Right ventricle myocardium inferior (tissue), 1 donor: Measurements from ENCODE around the gene ARHGEF18. TPM values are rescaled to one million over a fixed set of nuclear protein-coding genes. Genes with fewer than 3 reads are reported as not detected.

Experiments
- ATAC-seq: fragments of 200-7000 bp; cut with Tn5 transposase; one replicate; pipeline ENCODE4 v1.9.1; 2020; ENCODE audit warnings: mild to moderate bottlenecking, moderate library complexity
- DNase-seq: peaks from one replicate; pipeline ENCODE4 v3.0.0; 2021; ENCODE audit errors: missing footprints
- intact Hi-C: fragments of 100-400 bp; cut with DNase I; formaldehyde crosslinking; loops from one replicate; pipeline ENCODE4 v1.11.0; 2022
- total RNA-seq: library from RNA; stranded (reverse); fragmentation: NEBNext Ultra II Directional; extraction: Animal tissue kit (Norgen Biotek cat#: 25700); gene quantifications from one replicate; pipeline ENCODE4 v1.2.1, GENCODE V29; 2021
- donor health status: DM: no; HTN: yes; CAD: no; lungs with severe emphysema.

Gene ARHGEF18
- total RNA-seq, 1 donor from 2014 or later = 8.5 TPM

DNA sequence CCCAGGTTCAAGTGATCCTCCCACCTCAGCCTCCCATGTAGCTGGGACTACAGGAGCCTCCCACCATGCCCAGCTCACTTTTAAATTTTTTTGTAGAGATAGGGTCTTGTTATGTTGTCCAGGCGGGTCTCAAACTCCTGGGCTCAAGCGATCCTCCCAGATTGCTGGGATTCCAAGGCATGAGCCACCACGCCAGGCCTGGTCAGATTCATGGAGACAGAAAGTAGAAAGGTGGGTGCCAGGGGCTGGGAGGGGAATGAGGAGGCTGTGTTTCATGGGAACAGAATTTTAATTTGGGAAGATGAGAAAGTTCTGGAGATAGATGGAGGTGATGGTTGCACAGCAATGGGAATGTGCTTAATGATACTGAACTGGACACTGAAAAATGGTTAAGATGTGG, 22.3 kb downstream of the ARHGEF18 start:
- intact Hi-C loops = no loop called here
- ATAC-seq = no peak
- no peak for DNase-seq

DNA sequence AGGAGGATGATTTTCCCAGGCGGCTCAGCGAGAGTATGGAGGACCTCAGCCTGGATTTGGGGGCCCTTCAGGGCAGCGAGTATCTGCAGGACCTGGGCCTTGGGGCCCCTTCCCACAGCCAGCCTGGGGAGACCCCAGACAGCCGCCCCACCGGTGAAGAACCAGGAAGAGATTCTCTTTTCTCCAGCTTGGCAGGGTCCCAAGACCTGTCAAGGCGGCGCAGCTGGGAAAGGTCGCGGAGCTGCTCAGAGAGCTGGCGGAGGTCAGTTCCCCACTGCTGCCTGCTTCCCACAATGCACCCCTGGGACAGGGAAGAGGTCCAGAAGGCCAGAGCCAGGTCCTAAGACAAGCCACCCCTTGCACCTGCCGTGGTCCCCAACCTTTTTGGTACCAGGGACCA, 24.1 kb downstream of the ARHGEF18 start:
- DNase-seq = no peak
- no peak for ATAC-seq
- intact Hi-C loops = no loop called here

DNA sequence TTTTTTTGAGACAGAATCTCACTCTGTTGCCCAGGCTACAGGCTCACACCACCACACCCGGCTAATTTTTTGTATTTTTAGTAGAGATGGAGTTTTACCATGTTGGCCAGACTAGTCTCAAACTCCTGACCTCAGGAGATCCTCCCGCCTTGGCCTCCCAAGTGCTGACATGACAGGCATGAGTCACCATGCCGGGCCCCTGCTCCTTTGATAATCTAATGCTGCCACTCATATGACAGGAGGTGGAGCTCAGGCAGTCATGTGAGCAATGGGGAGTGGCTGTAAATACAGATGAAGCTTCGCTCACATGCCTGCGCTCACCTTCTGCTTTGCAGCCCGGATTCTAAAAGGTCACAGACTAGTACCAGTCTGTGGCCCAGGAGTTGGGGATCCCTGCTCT, 25.1 kb downstream of the ARHGEF18 start:
- ATAC-seq = no peak
- DNase-seq = no peak
- intact Hi-C loops = no loop called here

DNA sequence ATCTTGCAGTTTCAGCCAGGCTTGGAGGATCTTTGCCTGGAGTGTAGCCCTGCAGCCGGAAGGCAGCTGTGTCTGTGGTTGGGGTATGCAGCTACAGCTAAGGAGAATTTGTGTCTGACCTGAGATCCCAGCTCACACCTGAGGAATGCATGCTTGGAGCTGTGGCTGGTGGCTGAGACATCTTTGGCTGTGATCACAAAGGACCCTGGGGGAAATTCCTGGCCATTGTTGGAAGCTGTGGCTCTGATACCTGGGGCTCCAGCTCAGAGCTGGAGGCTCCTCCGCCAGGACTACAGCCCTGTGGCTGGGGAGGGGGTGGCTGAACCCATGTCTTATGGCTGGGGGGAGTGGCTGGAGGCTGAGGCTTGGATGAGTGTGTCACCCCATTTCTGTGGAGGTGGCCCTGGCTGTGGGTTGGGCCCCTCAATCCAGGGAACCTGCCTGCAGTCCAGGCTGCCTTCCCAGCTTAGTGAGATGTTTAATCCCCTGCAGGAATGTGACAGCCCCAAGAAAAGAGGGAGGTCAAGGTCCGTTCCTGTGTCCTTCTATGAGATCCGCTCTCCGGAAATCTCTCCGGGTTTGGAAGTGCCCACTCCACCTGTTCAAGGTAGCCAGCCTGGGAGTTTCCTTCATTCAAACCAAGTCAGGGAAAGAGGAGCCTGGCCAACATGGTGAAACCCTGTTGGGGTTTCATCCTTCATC, 27.6 kb downstream of the ARHGEF18 start:
- intact Hi-C loops = no loop called here
- no peak for ATAC-seq
- no peak for DNase-seq

DNA sequence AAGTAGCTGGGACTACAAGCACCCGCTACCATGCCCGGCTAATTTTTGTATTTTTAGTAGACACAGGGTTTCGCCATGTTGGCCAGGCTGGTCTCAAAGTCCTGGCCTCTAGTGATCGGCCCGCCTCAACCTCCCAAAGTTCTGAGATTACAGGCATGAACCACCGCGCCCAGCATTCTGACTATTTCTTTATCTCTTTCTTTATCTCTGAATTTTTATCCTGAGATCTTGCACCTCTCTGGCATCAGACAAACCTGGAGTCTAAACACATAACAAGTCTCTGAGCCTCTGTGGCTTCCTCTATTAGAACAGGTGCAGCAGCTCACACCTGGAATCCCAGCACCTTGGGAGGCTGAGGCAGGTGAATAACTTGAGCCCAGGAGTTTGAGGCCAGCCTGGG, 28.5 kb downstream of the ARHGEF18 start:
- intact Hi-C loops = no loop called here
- ATAC-seq (no peak), DNase-seq (no peak)

DNA sequence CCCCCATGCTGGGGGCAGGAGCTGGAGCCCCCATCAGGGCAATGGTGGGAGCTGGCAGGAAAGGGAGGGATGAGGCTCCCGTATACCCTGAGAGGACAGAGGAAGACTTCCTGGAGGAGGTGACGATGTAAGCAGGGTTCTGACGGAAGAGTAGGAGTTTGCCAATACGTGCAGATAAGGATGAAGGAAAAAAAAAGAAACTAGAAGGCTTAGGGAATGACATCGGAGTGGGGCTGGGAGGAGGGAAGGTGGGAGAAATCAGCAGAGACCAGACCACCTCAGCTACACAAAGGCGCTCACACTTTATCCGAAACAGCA, 32.3 kb downstream of the ARHGEF18 start:
- no peak for ATAC-seq
- DNase-seq = no peak
- intact Hi-C loops = no loop called here

DNA sequence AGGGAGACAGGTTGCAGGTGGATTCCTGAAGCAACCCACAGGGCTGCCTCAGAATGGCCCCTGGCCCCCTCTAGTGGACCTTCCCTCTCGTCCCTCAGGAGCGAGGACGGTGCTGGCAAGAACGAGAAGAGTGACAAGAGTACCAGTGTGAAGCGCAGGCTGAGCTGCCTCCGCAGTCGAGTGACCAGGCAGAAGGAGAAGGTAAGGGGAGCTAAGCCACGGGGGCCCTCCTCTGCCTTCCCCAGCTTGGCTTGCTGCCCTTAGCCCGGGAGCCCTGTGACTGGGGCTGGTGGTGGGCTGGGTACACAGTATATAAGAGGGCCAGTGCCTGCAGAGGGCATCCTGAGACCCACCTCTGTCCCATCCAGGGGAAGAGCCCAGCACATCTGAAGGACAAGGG, 34.0 kb downstream of the ARHGEF18 start:
- no peak for ATAC-seq
- intact Hi-C loops = no loop called here
- DNase-seq = no peak

DNA sequence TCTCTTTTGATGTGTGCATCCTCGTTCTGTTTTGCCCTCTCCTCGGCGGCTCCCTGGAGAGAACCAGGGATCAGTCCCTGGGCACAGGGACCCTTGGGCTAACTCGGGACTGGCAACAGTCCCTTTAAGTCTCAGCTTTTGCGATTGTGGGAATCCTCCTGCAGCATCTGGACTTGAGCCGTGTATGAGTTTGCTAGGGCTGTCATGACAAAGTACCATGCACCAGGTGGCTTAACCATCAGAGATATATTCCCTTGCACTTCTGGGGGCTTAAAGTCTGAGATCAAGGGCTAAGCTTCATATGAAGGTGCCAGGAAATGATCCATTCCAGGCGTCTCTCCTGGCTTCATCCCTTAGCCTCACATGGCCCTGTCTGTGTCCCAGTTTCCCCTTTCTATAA, 34.5 kb downstream of the ARHGEF18 start:
- no peak for DNase-seq
- ATAC-seq = no peak
- intact Hi-C loops = no loop called here

DNA sequence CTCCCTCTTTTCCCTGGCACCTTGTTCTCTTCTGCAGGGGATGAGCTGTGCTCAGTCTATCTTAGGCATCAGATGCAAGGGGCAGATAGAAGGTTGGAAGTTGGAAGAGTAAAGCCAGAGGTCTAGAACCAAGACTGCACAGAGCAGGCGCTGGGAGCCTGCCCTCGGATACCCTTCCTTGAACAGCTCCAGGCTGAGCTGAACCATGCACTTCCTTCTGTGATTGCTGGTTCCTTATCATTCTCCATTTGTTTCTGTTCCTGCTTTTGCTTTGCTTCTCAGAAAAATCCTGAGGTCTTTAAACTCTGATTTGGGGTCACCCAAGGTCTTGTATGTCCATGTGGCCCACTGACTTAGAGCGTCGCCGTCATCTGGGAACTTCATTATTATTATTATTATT, 36.3 kb downstream of the ARHGEF18 start:
- intact Hi-C loops = no loop called here
- no peak for DNase-seq
- no peak for ATAC-seq

DNA sequence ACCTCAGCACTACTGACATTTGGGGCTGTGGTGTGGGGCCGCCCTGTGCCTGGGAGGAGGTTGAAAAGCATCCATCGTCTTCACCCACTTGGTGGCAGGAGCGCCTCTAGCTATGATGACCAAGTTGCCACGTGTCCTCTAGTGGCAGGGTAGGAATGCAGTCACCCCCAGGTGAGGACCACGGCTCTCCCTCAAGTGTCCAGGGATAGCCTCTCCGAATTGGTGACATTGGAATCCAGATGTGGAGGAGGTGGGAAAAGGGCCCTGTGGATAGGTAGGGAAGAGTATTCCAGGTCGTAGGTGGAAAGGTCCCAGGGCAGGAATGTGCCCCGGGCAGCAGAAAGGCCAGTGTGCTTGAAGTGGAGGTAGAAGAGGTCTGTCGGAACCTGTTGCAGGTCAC, 37.6 kb downstream of the ARHGEF18 start:
- ATAC-seq = no peak
- DNase-seq = no peak
- intact Hi-C loops = no loop called here

DNA sequence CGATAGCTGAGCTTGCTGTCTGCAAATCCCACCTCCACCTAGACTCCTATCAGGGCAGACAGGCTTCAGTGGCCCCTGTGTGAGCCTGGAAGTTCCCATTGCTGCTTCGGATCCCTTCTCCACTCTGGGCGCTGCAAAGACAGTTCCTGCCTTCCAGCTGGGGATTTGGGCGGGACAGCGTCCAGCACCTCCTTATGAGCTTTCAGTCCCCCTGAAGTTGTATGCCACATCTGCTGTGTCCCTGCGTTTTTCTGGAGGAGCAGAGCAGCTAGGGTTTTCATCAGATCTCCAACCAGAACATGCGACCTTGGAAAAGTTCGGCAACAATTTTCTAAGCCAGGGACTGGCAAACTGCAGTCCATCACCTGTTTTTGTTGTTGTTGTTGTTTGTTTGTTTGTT, 38.0 kb downstream of the ARHGEF18 start:
- no peak for ATAC-seq
- intact Hi-C loops = no loop called here
- DNase-seq = no peak

DNA sequence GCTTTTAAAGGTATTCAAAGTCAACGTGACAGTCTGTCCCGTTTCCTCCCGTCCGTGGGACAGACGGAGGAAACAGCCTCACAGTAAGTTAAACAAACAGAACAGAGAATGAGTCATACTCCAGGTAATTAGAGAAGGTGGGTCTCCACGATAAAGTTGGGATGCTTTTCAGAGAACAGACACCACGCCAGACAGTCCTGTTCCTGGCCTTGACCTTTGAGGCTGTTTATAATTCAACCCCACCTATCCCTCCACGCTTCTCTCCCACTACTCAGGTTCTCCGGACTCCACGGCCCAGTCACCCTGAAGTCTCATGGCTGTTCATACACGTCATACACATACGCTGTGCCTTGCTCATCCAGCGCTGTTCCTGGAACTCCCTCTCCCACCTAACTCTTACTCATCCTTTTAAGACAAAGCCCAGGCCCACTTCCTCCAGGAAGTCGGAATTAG, 42.5 kb downstream of the ARHGEF18 start:
- ATAC-seq (no peak), DNase-seq (no peak)
- intact Hi-C loops = no loop called here

DNA sequence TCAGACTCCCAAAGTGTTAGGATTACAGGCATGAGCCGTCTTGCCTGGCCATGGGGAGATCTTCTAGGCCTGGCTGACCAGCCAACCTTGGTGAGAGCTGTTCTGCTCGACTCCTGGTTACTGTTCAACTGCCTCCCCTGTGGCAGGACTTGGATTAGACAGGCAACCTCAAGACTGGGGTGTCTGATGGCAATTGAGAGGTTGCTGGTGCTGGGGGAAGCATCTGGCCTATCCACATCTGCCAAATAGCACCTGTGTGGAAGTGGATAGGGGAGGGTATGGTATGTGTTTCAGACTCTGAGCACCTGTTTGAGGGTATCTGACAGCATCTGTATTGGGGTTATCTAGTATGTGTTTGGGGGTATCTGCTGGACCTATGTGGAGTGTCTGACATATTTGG, 44.7 kb downstream of the ARHGEF18 start:
- no peak for ATAC-seq
- DNase-seq = no peak
- intact Hi-C loops = no loop called here

DNA sequence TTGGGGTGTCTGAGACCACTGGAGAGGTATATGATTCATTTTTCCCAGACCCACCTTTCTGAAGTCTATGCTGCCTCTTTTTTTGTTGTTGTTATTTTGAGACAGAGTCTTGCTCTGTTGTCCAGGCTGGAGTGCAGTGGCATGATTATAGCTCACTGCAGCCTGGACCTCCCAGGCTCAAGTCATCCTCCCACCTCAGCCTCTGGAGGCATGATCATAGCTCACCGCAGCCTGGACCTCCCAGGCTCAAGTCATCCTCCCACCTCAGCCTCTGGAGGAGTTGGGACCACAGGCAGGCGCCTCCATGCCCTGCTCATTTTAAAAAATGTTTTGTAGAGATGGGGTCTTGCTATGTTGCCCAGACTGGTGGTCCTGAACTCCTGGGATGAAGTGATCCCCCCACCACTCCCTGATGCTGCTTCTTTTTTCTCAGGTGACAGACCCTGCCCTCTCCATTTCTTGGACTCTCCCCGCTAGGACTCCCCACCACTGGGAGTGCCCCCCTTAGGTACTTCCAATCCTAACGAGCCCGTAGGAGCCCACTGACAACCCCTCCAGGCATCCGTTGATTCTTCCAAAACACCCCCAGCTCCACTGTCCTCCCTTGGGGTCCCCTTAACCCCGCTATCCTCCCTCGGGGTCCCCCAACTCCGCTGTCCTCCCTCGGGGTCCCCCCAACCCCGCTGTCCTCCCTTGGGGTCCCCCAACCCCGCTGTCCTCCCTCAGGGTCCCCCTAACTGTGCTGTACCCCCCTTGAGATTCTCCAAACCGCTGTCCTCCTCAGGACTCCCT, 45.4 kb downstream of the ARHGEF18 start:
- intact Hi-C loops = no loop called here
- ATAC-seq = no peak
- no peak for DNase-seq

DNA sequence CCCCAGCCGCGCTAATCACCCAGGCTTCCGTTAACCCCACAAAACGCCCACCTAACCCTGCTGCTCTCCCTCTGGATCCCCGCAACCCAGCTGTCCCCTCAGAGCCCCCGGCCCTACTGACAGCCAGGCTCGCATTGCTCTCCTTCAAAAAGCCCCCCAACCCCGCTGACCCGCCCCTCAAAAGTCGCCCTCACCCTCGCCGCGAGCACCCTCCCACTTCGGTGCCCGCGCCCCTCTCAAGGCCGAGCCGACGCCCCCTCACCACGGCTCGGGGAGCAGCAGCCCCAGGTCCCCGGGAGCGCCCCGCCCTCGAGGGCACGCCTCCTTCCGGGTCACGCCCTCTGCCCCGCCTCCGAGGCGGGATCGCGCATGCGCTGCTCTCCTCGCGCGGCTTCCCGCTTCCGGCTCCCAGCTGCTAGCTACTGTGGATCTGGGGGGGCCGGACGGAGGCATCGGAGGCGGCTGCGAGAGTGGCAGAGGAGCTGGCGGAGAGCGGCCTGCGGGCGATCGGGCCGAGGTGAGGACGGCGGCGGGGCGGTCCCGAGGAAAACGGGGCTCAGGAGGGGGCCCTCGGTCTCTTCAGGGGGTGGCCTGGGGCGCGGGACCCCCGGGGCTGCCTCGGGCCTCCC, 46.1 kb downstream of the ARHGEF18 start:
- ATAC-seq (peak; percentile 99), DNase-seq (peak; percentile 92)
- intact Hi-C loops = loop anchor here (5.0 kb wide), 1 partner anchor 122 kb away; the partner anchor contains the start of gene ZNF358

DNA sequence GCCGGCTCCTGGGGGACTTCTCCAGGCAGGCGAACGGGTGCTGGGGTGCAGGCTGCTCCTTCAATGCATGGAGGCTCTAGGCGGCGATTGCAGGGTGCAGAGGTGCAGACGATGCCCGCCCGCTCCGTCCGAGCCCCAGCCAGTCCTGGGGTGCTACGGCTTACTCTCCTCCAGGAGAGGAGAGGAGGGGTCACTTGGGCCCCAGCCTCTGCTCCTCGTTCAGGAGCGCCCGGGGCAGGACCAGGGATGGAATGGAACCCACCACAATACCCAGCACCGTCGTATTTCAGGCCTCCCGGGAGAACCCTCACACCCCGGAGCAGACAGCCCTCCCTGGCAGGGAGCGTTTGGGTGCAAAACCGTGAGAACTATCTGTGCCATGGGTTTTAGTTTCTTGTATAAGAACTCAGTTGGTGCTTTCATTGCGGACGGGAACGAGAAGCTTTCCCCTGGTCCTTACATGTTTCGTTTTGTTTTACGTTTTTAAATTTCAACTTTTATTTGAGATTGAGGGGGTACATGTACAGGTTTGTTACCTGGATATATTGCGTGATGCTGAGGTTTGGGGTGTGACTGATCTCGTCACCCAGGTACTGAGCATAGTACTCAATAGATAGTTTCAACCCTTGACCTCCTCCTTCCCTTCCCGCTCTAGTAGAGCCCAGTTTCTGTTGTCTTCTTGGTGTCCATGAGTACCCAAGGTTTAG, 46.8 kb downstream of the ARHGEF18 start:
- peak; percentile 24 for ATAC-seq
- intact Hi-C loops = loop anchor here (5.0 kb wide), 1 partner anchor 122 kb away; the partner anchor contains the start of gene ZNF358
- no peak for DNase-seq

DNA sequence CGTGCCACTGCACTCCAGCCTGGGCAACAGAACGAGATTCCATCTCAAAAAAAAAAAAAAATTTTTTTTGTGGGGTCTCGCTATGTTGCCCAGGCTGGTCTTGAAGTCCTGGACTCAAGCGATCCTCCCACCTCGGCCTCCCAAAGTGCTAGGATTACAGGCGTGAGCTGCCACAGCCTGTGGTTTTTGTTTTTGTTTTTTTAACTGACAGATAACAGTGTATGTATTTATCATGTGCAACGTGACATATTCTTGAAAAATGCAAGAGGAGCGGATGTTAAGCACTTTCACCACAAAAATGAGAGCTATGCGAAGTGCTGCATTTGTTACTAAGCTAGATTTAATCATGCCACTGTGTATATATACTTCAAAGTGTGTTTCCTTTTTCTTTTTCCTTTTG, 49.0 kb downstream of the ARHGEF18 start:
- DNase-seq (no peak), ATAC-seq (no peak)
- intact Hi-C loops = loop anchor here (5.0 kb wide), 1 partner anchor 120 kb away; the partner anchor contains the start of gene ZNF358
